Measurements from ENCODE around the gene RTN4RL2. TPM values are rescaled to one million over a fixed set of nuclear protein-coding genes. Genes with fewer than 3 reads are reported as not detected.

Gene RTN4RL2
- total RNA-seq, 1 experiment from 2014 or later = 7.0 TPM

DNA sequence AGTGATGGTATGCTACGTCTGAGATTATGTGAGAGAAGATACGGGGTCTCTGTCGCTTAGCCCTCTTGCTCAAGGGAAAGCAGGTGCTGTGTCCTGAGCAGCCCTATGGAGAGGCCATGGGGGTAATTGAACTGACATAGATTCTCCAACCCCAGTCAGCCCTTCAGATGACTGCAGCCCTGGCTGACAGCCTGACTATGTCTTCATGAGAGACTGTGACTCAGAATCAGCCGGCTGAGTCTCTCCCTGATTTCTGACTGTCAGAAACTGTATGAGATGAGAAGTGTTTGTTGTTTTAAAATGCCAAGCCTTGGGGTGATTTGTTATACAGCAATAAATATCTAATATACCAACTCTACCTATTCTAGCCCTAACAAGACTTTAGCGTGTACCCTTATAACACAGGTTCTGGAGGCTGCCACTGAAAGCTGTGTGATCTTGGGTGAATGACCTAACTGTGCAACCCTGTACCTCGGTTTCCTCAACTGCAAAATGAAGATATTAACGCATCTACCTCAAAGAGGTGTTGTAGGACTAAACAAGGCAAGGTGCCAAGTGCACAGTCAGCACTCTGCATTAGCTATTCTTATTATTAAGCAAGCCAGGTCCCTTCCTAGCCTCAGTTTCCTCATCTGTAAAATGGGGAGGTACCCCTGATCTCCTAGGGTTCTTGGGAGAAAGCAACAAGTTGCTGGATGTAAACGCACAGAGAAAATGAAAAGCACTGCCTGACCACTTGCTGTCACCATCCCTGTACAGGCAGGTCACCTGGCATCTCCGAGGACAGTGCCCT is 30.3 kb downstream of the RTN4RL2 start:
- Histone ChIP-seq H3K56ac (ENCODE audit: insufficient read length, low read depth, low read length) (no peak overlapping the region), H3K4me2 (ENCODE audit: insufficient read depth, insufficient read length, low read length) (no peak overlapping the region), H4K5ac (ENCODE audit: insufficient read length, low read depth, low read length) (no peak overlapping the region), H3K27me3 (ENCODE audit: insufficient read depth, low read length) (no peaks in the 10 kb centered on the region), H3K14ac (ENCODE audit: insufficient read depth, low read length) (no peak overlapping the region; the same call in 1 of the 2 replicates), H4K91ac (ENCODE audit: insufficient read length, low read depth, low read length) (no peak overlapping the region), H3K79me2 (ENCODE audit: insufficient read depth, low read length) (no peaks in the 10 kb centered on the region), H2BK12ac (ENCODE audit: insufficient read length, low read depth, low read length) (no peak overlapping the region), H2BK20ac (ENCODE audit: low read depth, low read length, poor library complexity, severe bottlenecking) (no peak overlapping the region), H4K20me1 (ENCODE audit: control insufficient read depth, insufficient read depth, insufficient read length) (peaks cover 3% of the 10 kb centered on the region), H3K18ac (ENCODE audit: insufficient read length, low read depth, low read length) (no peak overlapping the region), H3K9ac (ENCODE audit: extremely low read depth, insufficient read length, low read length) (no peak overlapping the region), H2AK5ac (ENCODE audit: insufficient read length, low read length) (no peak overlapping the region), H3K23me2 (ENCODE audit: insufficient read length, low read depth, low read length, poor library complexity, severe bottlenecking) (no peaks in the 10 kb centered on the region), H3K79me1 (ENCODE audit: insufficient read depth, low read depth, low read length, poor library complexity, severe bottlenecking) (no peaks in the 10 kb centered on the region), H3K23ac (ENCODE audit: insufficient read length, low read depth, low read length) (no peak overlapping the region), H3K4me1 (ENCODE audit: insufficient read depth, low read length) (peaks cover 8% of the 10 kb centered on the region; the same call in 1 of the 2 replicates), H4K8ac (replicated peaks; ENCODE audit: insufficient read length, low read depth, low read length) (no peak overlapping the region), H2BK5ac (ENCODE audit: insufficient read length, low read length) (no peak overlapping the region), H3K9me3 (ENCODE audit: control insufficient read depth, low read depth, low read length) (no peaks in the 10 kb centered on the region), H3T11ph (ENCODE audit: low read length) (no peak overlapping the region), H2AFZ (ENCODE audit: low read length) (no peak overlapping the region), H2BK120ac (ENCODE audit: low read depth, low read length, poor library complexity, severe bottlenecking) (no peak overlapping the region), H3K27ac (ENCODE audit: insufficient read length, low read depth, low read length) (no peak overlapping the region), H2BK15ac (ENCODE audit: low read depth, low read length) (no peak overlapping the region), H3K4ac (ENCODE audit: low read depth, low read length) (no peak overlapping the region)
- no peak for DNase-seq
- Mint-ChIP-seq H3K27me3 (ENCODE audit: low read depth) (no peaks in the 10 kb centered on the region), H3K4me1 (peaks cover 8 to 17% of the 10 kb centered on the region in 2 experiments), H3K9me3 (no peaks in the 10 kb centered on the region; a peak in 1 of 5 replicates), H3K4me3 (no peak overlapping the region), H3K27ac (no peak overlapping the region; a peak in 1 of 7 replicates), H3K36me3 (ENCODE audit: insufficient read depth in 1 of 3, low read depth in 3 of 3) (peaks cover 24 to 28% (median 25%) of the 10 kb centered on the region in 3 experiments; a peak in 6 of 7 replicates)
- TF ChIP-seq, protein P1, sequence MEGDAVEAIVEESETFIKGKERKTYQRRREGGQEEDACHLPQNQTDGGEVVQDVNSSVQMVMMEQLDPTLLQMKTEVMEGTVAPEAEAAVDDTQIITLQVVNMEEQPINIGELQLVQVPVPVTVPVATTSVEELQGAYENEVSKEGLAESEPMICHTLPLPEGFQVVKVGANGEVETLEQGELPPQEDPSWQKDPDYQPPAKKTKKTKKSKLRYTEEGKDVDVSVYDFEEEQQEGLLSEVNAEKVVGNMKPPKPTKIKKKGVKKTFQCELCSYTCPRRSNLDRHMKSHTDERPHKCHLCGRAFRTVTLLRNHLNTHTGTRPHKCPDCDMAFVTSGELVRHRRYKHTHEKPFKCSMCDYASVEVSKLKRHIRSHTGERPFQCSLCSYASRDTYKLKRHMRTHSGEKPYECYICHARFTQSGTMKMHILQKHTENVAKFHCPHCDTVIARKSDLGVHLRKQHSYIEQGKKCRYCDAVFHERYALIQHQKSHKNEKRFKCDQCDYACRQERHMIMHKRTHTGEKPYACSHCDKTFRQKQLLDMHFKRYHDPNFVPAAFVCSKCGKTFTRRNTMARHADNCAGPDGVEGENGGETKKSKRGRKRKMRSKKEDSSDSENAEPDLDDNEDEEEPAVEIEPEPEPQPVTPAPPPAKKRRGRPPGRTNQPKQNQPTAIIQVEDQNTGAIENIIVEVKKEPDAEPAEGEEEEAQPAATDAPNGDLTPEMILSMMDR (conservative IDR thresholded peaks at IDR 0.05) = no peak
- whole genome bisulfite sequencing (ENCODE audit: extremely low coverage, insufficient read length, low lambda C conversion rate) = no CpG with 5 or more reads among the region's 9 CpGs
